ENCODE measurements around the gene PAQR9.
A peak's percentile ranks its signal among the peaks of the same experiment; 100 is the strongest.

PAQR9 gene

GRCh38 chr3:143001369-143002082 is 38.1 kb upstream of the PAQR9 start, which contains the start of gene U2SURP:
Gene U2SURP, plus strand, starts transcription at chr3:143001570. Its CDS starts 59 bp downstream, at chr3:143001629.
- H3K4me3 ChIP-seq (ENCODE audit: low read depth, low read length): peak within 1 kb of the TSS; percentile 82
- peak; percentile 97 for DNase-seq (ENCODE audit: low read depth)
- TF ChIP-seq, protein P1, sequence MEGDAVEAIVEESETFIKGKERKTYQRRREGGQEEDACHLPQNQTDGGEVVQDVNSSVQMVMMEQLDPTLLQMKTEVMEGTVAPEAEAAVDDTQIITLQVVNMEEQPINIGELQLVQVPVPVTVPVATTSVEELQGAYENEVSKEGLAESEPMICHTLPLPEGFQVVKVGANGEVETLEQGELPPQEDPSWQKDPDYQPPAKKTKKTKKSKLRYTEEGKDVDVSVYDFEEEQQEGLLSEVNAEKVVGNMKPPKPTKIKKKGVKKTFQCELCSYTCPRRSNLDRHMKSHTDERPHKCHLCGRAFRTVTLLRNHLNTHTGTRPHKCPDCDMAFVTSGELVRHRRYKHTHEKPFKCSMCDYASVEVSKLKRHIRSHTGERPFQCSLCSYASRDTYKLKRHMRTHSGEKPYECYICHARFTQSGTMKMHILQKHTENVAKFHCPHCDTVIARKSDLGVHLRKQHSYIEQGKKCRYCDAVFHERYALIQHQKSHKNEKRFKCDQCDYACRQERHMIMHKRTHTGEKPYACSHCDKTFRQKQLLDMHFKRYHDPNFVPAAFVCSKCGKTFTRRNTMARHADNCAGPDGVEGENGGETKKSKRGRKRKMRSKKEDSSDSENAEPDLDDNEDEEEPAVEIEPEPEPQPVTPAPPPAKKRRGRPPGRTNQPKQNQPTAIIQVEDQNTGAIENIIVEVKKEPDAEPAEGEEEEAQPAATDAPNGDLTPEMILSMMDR (IDR thresholded peaks at IDR 0.05; ENCODE audit: insufficient read depth, low read depth, low read length, missing control alignments): peak; percentile 1

- peak overlapping the region; percentile 82 for H3K4me3 ChIP-seq (ENCODE audit: low read depth, low read length)
- TF ChIP-seq, protein P1 (IDR thresholded peaks at IDR 0.05; ENCODE audit: insufficient read depth, low read depth, low read length, missing control alignments): no peak
- peak; percentile 89 for DNase-seq (ENCODE audit: low read depth)
Measured at GRCh38 chr3:143001034-143001368, 37.5 kb upstream of the PAQR9 start.

- TF ChIP-seq, protein P1 (IDR thresholded peaks at IDR 0.05; ENCODE audit: insufficient read depth, low read depth, low read length, missing control alignments): no peak
- DNase-seq (ENCODE audit: low read depth): no peak
- peak overlapping the region; percentile 82 for H3K4me3 ChIP-seq (ENCODE audit: low read depth, low read length)
Measured at GRCh38 chr3:143000528-143000927, 37.1 kb upstream of the PAQR9 start.

GRCh38 chr3:142999881-143000280 is 36.4 kb upstream of the PAQR9 start:
- no peak for DNase-seq (ENCODE audit: low read depth)
- H3K4me3 ChIP-seq (ENCODE audit: low read depth, low read length): no peak overlapping the region
- TF ChIP-seq, protein P1 (IDR thresholded peaks at IDR 0.05; ENCODE audit: insufficient read depth, low read depth, low read length, missing control alignments): no peak

DNA sequence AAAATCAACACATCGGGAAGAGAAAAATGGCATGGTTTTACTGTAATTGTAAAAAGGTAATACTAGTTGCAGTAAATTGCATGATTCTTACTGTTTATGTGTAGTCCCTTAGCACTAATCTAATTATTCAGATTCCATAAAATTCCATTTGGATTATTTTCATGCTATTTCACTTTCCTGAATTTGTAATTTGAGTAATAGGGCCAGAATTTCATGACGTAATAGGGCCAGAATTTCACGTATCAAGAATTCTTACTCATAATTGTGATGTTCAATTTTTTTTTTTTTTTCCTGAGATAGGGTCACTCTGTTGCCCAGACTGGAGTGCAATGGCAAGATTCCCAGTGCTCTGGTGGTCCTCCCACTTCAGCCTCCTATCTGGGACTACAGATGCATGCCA is 35.0 kb upstream of the PAQR9 start:
- DNase-seq (ENCODE audit: low read depth): no peak
- TF ChIP-seq, protein P1 (IDR thresholded peaks at IDR 0.05; ENCODE audit: insufficient read depth, low read depth, low read length, missing control alignments): no peak
- H3K4me3 ChIP-seq (ENCODE audit: low read depth, low read length): no peak overlapping the region

DNA sequence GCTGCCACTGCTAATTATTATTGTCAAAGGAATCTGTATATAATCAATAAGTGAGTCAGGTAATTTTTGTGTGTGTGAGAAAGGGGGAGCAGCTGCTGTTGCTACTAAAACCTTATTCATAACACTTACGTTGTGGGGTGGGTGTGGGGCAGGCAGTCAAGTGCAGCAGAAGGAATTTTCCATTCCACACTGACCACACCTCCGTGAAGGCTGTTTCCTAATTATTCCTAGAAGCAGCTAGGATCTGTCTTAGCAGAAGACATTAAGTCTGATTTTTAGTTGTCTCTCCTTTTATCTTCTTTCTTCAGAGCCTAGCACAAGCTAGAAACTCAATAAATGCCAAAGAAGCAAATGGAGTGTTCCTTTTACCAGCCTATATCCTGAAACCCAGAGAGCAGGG is 33.9 kb upstream of the PAQR9 start:
- no peak for DNase-seq (ENCODE audit: low read depth)
- TF ChIP-seq, protein P1 (IDR thresholded peaks at IDR 0.05; ENCODE audit: insufficient read depth, low read depth, low read length, missing control alignments): no peak
- no peak overlapping the region for H3K4me3 ChIP-seq (ENCODE audit: low read depth, low read length)

DNA sequence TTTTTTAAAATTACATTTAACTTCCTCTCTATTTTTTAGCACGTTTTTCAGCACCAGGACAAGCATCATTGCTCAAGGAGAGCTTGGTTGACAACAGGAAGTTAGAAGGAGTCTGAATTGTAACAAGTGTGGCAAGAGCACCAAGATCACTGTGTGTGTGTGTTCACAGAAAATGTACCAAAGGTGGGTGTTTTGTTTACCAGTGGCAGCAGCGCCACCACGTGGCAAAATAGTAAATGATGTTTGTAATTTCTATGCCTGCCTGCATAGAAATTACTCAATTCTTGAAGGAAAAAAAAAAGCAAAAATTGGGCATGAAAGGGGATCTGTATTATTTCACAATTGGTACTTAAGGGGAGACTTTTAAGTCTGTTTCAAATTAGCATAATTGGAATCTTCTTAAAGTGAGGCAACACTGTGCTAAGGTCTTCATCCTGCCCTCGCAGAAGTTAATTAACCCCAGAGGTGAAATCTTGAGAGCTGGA is 30.5 kb upstream of the PAQR9 start:
- TF ChIP-seq, protein P1 (IDR thresholded peaks at IDR 0.05; ENCODE audit: insufficient read depth, low read depth, low read length, missing control alignments): peak; percentile 65
- DNase-seq (ENCODE audit: low read depth): peak; percentile 81
- no peak overlapping the region for H3K4me3 ChIP-seq (ENCODE audit: low read depth, low read length)
